HUES64 (cell line): ENCODE data around the gene PRSS56.

Experiments
- H3K27ac ChIP-seq: 2 replicates; pipeline ENCODE4 v1.7.0; 2013; ENCODE audit warnings: low read depth, low read length, inconsistent platforms
- H3K27me3 ChIP-seq: 2 replicates; pipeline ENCODE4 v1.6.1; 2013; ENCODE audit warnings: mild to moderate bottlenecking, low read length; ENCODE audit not compliant: insufficient read depth
- H3K36me3 ChIP-seq: 2 replicates; pipeline ENCODE4 v1.6.1; 2013; ENCODE audit warnings: mild to moderate bottlenecking, low read length; ENCODE audit not compliant: insufficient read depth
- H3K4me1 ChIP-seq: 2 replicates; pipeline ENCODE4 v1.6.1; 2013; ENCODE audit warnings: mild to moderate bottlenecking, low read length, moderate library complexity; ENCODE audit not compliant: insufficient read depth
- H3K4me3 ChIP-seq: 2 replicates; pipeline ENCODE4 v1.5.1; 2013; ENCODE audit warnings: mild to moderate bottlenecking, low read length, moderate library complexity
- H3K9ac ChIP-seq: 2 replicates; pipeline ENCODE4 v1.6.1; 2013; ENCODE audit warnings: mild to moderate bottlenecking, low read depth, low read length
- H3K9me3 ChIP-seq: 2 replicates; pipeline ENCODE4 v1.6.1; 2013; ENCODE audit warnings: low read depth, low read length; ENCODE audit not compliant: insufficient read depth
- WGBS: fragments of 150-250, 120-280 bp; methylation state at CpG from one replicate; pipeline ENCODE4 v1.1.7; 2013; ENCODE audit warnings: missing lambda C conversion rate; 5-methylcytosine and 5-hydroxymethylcytosine counted together

Gene PRSS56

DNA sequence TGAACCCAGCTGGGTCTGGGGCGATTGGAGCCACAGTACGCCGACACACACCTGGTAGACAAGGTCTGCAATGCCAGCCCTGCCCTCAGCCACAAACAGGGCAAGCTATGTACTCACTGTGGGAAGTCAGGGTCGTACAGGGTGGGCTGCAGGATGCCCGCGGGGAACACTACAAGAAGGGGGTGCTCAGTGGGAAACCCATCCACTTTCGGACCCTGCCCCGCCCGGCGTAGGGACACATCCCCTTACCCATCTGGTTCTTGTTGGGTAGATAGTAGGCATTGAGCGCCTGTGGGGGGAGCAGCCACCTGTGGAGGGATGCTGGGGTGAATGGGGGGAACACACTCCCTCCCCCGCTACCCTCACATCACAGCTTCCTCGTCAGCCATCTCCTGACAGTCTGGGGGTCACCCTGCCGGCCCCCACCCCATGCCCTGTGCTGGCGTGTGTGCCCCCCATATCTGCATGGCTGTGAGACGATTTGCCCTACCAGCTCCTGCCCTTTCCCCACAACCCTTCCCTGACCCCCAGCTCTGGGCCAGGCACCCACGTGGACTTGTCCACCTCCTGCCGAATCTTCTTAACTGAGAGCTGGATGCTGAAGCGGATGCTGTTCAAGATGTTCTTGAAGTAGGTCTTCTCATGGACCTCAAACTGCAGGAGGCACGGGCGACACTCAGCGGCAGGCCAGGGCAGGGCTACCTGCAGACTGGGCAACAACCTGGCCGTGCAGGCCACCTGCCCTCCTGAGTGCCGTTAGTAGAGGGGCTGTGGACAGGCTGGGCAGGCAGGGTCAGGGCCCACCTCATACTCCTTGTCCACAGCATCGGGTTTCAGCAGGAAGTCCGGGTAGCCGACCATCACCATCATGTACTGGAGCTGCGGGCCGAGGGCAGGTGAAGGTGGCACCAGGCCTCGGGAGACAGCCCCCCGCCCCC lies 37.6 kb upstream of the PRSS56 start:
- no peaks in the 10 kb centered on the region for H3K4me1 ChIP-seq
- H3K9ac ChIP-seq: no peak overlapping the region
- no peak overlapping the region for H3K27ac ChIP-seq
- WGBS: 94% methylated on average over 30 of the region's 31 CpGs
- no peak overlapping the region for H3K4me3 ChIP-seq
- H3K27me3 ChIP-seq: peaks cover 53% of the 10 kb centered on the region
- no peaks in the 10 kb centered on the region for H3K36me3 ChIP-seq
- no peaks in the 10 kb centered on the region for H3K9me3 ChIP-seq

- Histone ChIP-seq H3K36me3 (no peaks in the 10 kb centered on the region), H3K9ac (no peak overlapping the region), H3K4me1 (no peaks in the 10 kb centered on the region; the same call in 1 of the 2 replicates), H3K9me3 (no peaks in the 10 kb centered on the region), H3K4me3 (no peak overlapping the region), H3K27ac (no peak overlapping the region), H3K27me3 (peaks cover 61% of the 10 kb centered on the region)
- WGBS: 93% methylated on average over 10 of the region's 10 CpGs
These were observed 36.8 kb upstream of the PRSS56 start for GRCh38 chr2:232483311-232483922.

DNA sequence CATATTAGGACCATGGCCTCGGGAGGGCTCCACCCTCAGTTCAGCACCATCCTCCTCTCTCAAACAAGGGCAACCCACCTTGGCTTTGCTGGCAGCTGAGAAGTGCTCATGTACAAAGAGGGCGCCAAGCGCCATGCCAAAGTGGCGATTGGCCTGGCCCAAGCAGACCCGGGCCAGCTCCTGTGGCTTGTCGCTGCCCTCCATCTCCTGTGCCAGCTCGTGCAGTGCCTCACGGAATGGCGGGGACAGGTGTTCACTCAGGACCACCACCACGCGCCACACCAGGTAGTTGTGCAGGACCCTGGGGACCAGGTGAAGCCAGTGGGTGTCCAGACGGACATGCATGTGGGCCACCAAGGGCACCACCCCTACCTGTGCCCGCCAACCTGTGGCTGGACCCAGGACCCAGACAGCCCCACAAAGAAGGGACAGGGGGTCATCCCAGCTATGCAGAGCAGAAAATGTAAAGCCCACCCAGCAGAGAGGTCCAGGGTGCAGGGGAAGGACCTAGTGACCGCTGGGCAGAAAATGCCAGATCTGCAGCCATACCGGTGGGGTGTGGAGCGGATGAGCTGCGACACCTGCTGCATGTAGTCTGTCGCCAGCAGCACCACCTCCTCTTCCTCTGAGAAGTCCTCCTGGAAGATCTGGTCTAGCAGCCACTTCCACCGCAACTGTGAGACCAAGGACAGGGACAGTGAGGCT lies 36.1 kb upstream of the PRSS56 start:
- Histone ChIP-seq H3K9me3 (no peaks in the 10 kb centered on the region), H3K27me3 (peaks cover 67% of the 10 kb centered on the region), H3K4me3 (no peak overlapping the region), H3K4me1 (peaks cover 2% of the 10 kb centered on the region; the same call in 1 of the 2 replicates), H3K36me3 (no peaks in the 10 kb centered on the region), H3K9ac (no peak overlapping the region), H3K27ac (no peak overlapping the region)
- 94% methylated on average over 19 of the region's 19 CpGs for WGBS

GRCh38 chr2:232484628-232485347 lies 35.4 kb upstream of the PRSS56 start:
- Histone ChIP-seq H3K9ac (no peak overlapping the region), H3K4me3 (no peak overlapping the region), H3K9me3 (no peaks in the 10 kb centered on the region), H3K4me1 (peaks cover 9% of the 10 kb centered on the region), H3K27ac (no peak overlapping the region), H3K36me3 (no peaks in the 10 kb centered on the region), H3K27me3 (peaks cover 74% of the 10 kb centered on the region)
- 87% methylated on average over 12 of the region's 12 CpGs for WGBS

DNA sequence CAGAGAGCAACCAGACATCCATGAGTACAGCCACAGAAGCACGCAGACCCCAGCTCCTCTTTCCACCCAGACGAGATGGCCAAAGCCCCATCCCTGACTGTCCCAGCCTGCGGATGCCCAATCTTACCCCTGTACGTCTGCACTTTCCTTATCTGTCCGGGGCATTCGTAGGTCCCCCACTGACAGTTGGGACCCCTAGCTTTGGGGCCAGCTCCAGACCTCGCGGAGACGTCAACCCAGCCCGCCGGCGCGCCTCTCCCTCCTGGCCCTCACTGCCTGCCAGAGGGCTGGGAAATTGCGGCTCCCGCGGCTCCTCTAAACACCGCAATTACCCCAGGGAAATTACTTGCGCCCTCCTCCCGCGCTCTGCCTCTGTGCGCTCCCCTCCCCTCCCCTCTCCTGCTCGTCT lies 34.8 kb upstream of the PRSS56 start:
- 12% methylated on average over 22 of the region's 22 CpGs for WGBS
- Histone ChIP-seq H3K4me1 (peaks cover 11% of the 10 kb centered on the region), H3K9me3 (no peaks in the 10 kb centered on the region), H3K27ac (no peak overlapping the region), H3K9ac (no peak overlapping the region), H3K36me3 (no peaks in the 10 kb centered on the region), H3K27me3 (peaks cover 78% of the 10 kb centered on the region), H3K4me3 (peak overlapping the region; percentile 47)

- Histone ChIP-seq H3K27ac (no peak overlapping the region), H3K9ac (no peak overlapping the region; the same call in 1 of the 2 replicates), H3K36me3 (no peaks in the 10 kb centered on the region), H3K4me3 (peak overlapping the region; percentile 47), H3K9me3 (no peaks in the 10 kb centered on the region), H3K4me1 (peaks cover 11% of the 10 kb centered on the region), H3K27me3 (peaks cover 78% of the 10 kb centered on the region)
- 3% methylated on average over 111 of the region's 111 CpGs for WGBS
These were observed 34.2 kb upstream of the PRSS56 start for GRCh38 chr2:232485757-232486557.

DNA sequence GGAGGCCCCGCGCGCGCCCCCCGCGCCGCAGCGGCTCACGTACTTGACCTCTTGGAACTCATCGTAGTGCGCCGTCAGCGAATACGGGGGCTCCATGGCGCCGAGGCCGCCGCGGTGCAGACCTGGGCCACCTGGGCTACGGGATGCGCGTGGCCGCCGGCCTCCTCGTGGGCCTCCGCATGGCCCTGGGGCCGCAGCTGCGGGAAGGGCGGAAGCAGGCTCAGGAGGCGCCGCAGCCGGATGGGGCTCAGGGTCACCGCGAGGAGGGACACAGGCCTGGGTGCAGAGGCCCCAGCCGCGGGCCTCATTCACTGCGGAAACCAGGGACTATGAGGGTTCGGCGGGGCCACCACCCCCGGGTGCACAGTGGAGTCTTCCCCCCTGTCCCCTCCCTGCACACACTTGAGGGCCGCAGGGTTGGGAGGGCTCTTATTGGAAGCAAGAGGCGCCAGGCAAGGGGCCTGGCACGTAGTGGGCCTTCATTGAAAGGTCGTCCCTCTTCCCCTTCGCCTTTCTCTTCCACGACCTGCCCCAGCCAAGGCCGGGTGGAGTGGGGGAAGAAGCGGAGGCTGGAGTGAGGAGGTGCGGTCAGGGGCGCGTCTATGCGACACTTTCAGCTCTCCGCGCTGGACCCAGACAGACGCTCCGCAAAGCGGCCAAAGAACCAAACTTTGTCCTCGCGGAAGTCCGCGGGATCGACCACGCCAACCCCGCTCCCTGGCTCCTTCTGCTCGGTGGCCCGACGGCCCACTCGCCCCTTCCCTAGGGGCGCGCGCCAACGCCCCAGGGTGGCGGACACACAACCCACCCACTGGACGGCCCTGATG lies 33.4 kb upstream of the PRSS56 start:
- WGBS: 5% methylated on average over 72 of the region's 74 CpGs

DNA sequence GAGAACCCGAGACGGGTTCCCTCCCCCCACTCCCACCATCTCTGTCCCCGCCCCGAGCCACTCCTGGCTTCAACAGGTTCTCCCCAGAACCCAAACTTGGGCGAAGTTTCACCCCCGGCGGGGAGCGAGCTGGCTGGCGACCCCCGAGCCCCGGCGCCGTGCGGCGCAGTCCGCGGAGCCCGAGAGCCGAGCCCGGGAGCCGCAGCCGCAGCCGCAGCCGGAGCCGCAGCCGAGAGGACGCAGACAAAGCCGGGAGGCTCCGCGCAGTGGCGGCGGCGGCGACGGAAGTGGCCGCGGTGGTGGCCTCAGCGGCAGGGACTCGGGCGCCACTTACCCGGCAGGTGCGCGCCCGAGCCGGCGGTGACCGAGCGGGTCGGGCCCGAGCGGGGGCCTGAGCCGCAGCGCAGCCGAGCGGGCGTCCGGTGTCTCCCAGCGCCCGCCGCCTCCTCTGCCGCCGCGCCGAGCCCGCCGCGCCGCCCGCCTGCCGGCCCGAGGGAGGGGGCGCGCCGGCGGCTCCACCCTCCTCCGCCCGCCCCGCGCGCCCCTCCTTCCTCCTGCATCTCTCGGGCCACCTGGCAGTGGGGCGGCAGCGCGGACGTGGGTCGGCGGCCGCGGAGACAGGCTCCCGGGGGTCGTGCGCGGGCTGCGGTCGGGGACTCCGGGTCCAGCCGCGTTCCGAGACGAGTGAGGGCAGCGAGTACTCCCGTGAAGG lies 32.6 kb upstream of the PRSS56 start, which contains the start of gene ECEL1:
Gene ECEL1 (minus strand): TSS at position 450 of the 712 bp plus-strand sequence. CDS start 1,181 bp downstream, outside the sequence.
- no peaks in the 10 kb centered on the region for H3K9me3 ChIP-seq
- peak within 1 kb of the TSS; percentile 47 for H3K4me3 ChIP-seq
- 1% methylated on average over 102 of the region's 102 CpGs for WGBS
- H3K36me3 ChIP-seq: no peaks in the 10 kb centered on the region
- peaks cover 74% of the 10 kb centered on the region for H3K27me3 ChIP-seq
- H3K9ac ChIP-seq: no peak within 1 kb of the TSS
- H3K27ac ChIP-seq: no peak within 1 kb of the TSS
- H3K4me1 ChIP-seq: peaks cover 11% of the 10 kb centered on the region

More for the DNA sequence above, 33.4 kb upstream of the PRSS56 start:
- Histone ChIP-seq H3K9me3 (no peaks in the 10 kb centered on the region), H3K27ac (no peak overlapping the region), H3K36me3 (no peaks in the 10 kb centered on the region), H3K9ac (no peak overlapping the region), H3K4me3 (peak overlapping the region; percentile 47), H3K27me3 (peaks cover 78% of the 10 kb centered on the region), H3K4me1 (peaks cover 11% of the 10 kb centered on the region)

GRCh38 chr2:232488097-232488711 lies 32.0 kb upstream of the PRSS56 start:
- H3K9me3 ChIP-seq: no peaks in the 10 kb centered on the region
- H3K36me3 ChIP-seq: no peaks in the 10 kb centered on the region
- peak overlapping the region; percentile 47 for H3K4me3 ChIP-seq
- 15% methylated on average over 16 of the region's 16 CpGs for WGBS
- peaks cover 69% of the 10 kb centered on the region for H3K27me3 ChIP-seq
- no peak overlapping the region for H3K9ac ChIP-seq
- H3K4me1 ChIP-seq: peaks cover 11% of the 10 kb centered on the region
- no peak overlapping the region for H3K27ac ChIP-seq
